ENCODE results near the gene ATXN7L3.

DNA sequence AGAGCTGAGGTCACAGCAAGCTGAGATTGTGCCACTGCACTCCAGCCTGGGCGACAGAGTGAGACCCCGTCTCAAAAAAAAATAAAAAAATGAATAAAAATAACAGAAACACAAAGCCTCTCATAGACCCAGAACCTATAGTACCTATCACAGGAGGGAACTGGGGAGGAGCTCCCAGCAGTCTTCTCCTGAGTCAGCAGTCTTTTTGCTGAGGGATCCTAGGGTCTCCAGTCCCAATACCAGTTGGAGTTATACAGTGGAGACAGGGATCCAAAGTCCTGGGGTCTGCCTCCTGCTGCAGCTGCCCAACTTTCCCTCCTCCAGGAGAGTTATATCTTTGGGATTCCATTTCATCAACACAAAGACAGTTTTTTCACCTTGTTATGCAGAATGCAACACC lies 16.7 kb downstream of the ATXN7L3 start:
- TF ChIP-seq, protein P1, sequence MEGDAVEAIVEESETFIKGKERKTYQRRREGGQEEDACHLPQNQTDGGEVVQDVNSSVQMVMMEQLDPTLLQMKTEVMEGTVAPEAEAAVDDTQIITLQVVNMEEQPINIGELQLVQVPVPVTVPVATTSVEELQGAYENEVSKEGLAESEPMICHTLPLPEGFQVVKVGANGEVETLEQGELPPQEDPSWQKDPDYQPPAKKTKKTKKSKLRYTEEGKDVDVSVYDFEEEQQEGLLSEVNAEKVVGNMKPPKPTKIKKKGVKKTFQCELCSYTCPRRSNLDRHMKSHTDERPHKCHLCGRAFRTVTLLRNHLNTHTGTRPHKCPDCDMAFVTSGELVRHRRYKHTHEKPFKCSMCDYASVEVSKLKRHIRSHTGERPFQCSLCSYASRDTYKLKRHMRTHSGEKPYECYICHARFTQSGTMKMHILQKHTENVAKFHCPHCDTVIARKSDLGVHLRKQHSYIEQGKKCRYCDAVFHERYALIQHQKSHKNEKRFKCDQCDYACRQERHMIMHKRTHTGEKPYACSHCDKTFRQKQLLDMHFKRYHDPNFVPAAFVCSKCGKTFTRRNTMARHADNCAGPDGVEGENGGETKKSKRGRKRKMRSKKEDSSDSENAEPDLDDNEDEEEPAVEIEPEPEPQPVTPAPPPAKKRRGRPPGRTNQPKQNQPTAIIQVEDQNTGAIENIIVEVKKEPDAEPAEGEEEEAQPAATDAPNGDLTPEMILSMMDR (IDR thresholded peaks at IDR 0.05; ENCODE audit: low read length): no peak
- no peak for TF ChIP-seq EZH2 (optimal IDR thresholded peaks at IDR 0.05; ENCODE audit: low read depth, low read length)
- no peak for TF ChIP-seq EZH2phosphoT487 (IDR thresholded peaks at IDR 0.05; ENCODE audit: low read length)

Data from MM.1S (cell line).